Endodermal cell (in vitro differentiated cells): Measurements from ENCODE around the gene ALG1. TPM values are rescaled to one million over a fixed set of nuclear protein-coding genes. Genes with fewer than 3 reads are reported as not detected.

Source experiments
- DNase-seq: peaks from one replicate; pipeline ENCODE4 v3.0.0-alpha.2; 2017
- H3K27ac ChIP-seq: 2 replicates; pipeline ENCODE4 v1.5.1; 2013; ENCODE audit warnings: mild to moderate bottlenecking, low read depth, low read length, moderate library complexity
- H3K27me3 ChIP-seq: 2 replicates; pipeline ENCODE4 v1.6.1; 2013; ENCODE audit warnings: mild to moderate bottlenecking, low read length, moderate library complexity; ENCODE audit not compliant: insufficient read depth, control insufficient read depth, poor library complexity, severe bottlenecking
- H3K36me3 ChIP-seq: 2 replicates; pipeline ENCODE4 v1.7.0; 2013; ENCODE audit warnings: mild to moderate bottlenecking, low read length, moderate library complexity; ENCODE audit not compliant: control insufficient read depth, insufficient read depth
- H3K4me1 ChIP-seq: one replicate; pipeline ENCODE4 v1.7.0; 2013; ENCODE audit warnings: low read length; ENCODE audit not compliant: control insufficient read depth, insufficient read depth
- H3K4me3 ChIP-seq: 2 replicates; pipeline ENCODE4 v1.5.1; 2013; ENCODE audit warnings: mild to moderate bottlenecking, low read length, moderate library complexity
- H3K9ac ChIP-seq: 2 replicates; pipeline ENCODE4 v1.6.1; 2013; ENCODE audit warnings: mild to moderate bottlenecking, low read length, moderate library complexity; ENCODE audit not compliant: poor library complexity, severe bottlenecking; ENCODE audit errors: extremely low read depth
- H3K9me3 ChIP-seq: 2 replicates; pipeline ENCODE4 v1.6.1; 2013; ENCODE audit warnings: mild to moderate bottlenecking, low read length, moderate library complexity; ENCODE audit not compliant: control insufficient read depth
- H3K27ac Mint-ChIP-seq: 2 replicates; pipeline ENCODE4 v1.8.0; 2020; ENCODE audit warnings: mixed read lengths
- H3K27me3 Mint-ChIP-seq: 2 replicates; pipeline ENCODE4 v1.8.0; 2021; ENCODE audit warnings: mild to moderate bottlenecking, mixed read lengths; ENCODE audit not compliant: insufficient read depth
- H3K36me3 Mint-ChIP-seq: 2 replicates; pipeline ENCODE4 v1.8.0; 2020; ENCODE audit warnings: low read depth, mixed read lengths
- H3K4me1 Mint-ChIP-seq: 2 replicates; pipeline ENCODE4 v1.8.0; 2020; ENCODE audit warnings: mixed read lengths
- H3K4me3 Mint-ChIP-seq: 2 replicates; pipeline ENCODE4 v1.8.0; 2020; ENCODE audit warnings: mild to moderate bottlenecking, moderate library complexity, mixed read lengths
- H3K9me3 Mint-ChIP-seq: 2 replicates; pipeline ENCODE4 v1.8.0; 2020; ENCODE audit warnings: mild to moderate bottlenecking, mixed read lengths
- WGBS, 2 experiments: methylation state at CpG; one replicate each; pipeline versions ENCODE4 v1.1.5 to v1.1.7; 2013; ENCODE audit warnings: missing lambda C conversion rate in 2 of 2, mixed read lengths in 1 of 2; ENCODE audit not compliant: insufficient coverage in 1 of 2, insufficient read length in 1 of 2; 5-methylcytosine and 5-hydroxymethylcytosine counted together
- total RNA-seq, 2 donors: library from RNA; stranded (reverse); fragmentation: NEBNext Ultra II Directional in 1 of 2; extraction: Animal tissue kit (Norgen Biotek cat#: 25700) in 1 of 2; gene quantifications; 2 replicates in 1 of 2; 3 replicates in 1 of 2; pipeline ENCODE4 v1.2.1, GENCODE V29; 2021
- TF ChIP-seq, protein P1 (sequence below): fragments of 200-600 bp; sonication (generic); conservative IDR thresholded peaks from 2 replicates; pipeline ENCODE4 v1.5.0; 2021; ENCODE audit warnings: antibody characterized with exemption, mild to moderate bottlenecking

The ALG1 gene
- total RNA-seq, 2 donors from 2014 or later, result 25.1 to 32.3 TPM

- no peak overlapping the region for H3K27ac Mint-ChIP-seq
Measured at GRCh38 chr16:5025171-5025632, 46.4 kb upstream of the ALG1 start.

GRCh38 chr16:5026664-5027063 is 45.0 kb upstream of the ALG1 start:
- H3K4me1 Mint-ChIP-seq, result no peaks in the 10 kb centered on the region
- H3K9me3 Mint-ChIP-seq, result no peaks in the 10 kb centered on the region
- Histone ChIP-seq H3K27ac (no peak overlapping the region), H3K9me3 (no peaks in the 10 kb centered on the region), H3K27me3 (peaks cover 4% of the 10 kb centered on the region), H3K4me3 (no peak overlapping the region), H3K9ac (no peak overlapping the region), H3K4me1 (no peaks in the 10 kb centered on the region), H3K36me3 (peaks cover 3% of the 10 kb centered on the region)
- TF ChIP-seq, protein P1, sequence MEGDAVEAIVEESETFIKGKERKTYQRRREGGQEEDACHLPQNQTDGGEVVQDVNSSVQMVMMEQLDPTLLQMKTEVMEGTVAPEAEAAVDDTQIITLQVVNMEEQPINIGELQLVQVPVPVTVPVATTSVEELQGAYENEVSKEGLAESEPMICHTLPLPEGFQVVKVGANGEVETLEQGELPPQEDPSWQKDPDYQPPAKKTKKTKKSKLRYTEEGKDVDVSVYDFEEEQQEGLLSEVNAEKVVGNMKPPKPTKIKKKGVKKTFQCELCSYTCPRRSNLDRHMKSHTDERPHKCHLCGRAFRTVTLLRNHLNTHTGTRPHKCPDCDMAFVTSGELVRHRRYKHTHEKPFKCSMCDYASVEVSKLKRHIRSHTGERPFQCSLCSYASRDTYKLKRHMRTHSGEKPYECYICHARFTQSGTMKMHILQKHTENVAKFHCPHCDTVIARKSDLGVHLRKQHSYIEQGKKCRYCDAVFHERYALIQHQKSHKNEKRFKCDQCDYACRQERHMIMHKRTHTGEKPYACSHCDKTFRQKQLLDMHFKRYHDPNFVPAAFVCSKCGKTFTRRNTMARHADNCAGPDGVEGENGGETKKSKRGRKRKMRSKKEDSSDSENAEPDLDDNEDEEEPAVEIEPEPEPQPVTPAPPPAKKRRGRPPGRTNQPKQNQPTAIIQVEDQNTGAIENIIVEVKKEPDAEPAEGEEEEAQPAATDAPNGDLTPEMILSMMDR, result no peak
- WGBS, 2 experiments, result 88 to 94% methylated on average over 6 to 8 of the region's 8 CpGs
- H3K4me3 Mint-ChIP-seq, result no peak overlapping the region
- H3K36me3 Mint-ChIP-seq, result peaks cover 2% of the 10 kb centered on the region
- no peak for DNase-seq
- no peak overlapping the region for H3K27ac Mint-ChIP-seq
- peaks cover 12% of the 10 kb centered on the region for H3K27me3 Mint-ChIP-seq

More at GRCh38 chr16:5025171-5025632, 46.4 kb upstream of the ALG1 start:
- Histone ChIP-seq H3K4me3 (no peak overlapping the region), H3K27me3 (peaks cover 5% of the 10 kb centered on the region), H3K27ac (no peak overlapping the region), H3K9ac (no peak overlapping the region), H3K9me3 (no peaks in the 10 kb centered on the region), H3K4me1 (no peaks in the 10 kb centered on the region), H3K36me3 (peaks cover 3% of the 10 kb centered on the region)
- DNase-seq, result peak; percentile 93
- Mint-ChIP-seq H3K9me3 (no peaks in the 10 kb centered on the region), H3K4me3 (no peak overlapping the region), H3K4me1 (no peaks in the 10 kb centered on the region), H3K36me3 (peaks cover 2% of the 10 kb centered on the region), H3K27me3 (peaks cover 24% of the 10 kb centered on the region)
- TF ChIP-seq, protein P1, result peak; percentile 84
- WGBS, 2 experiments, result 39 to 50% methylated on average over 12 to 17 of the region's 17 CpGs

GRCh38 chr16:5027086-5027485 is 44.6 kb upstream of the ALG1 start:
- H3K4me1 Mint-ChIP-seq, result no peaks in the 10 kb centered on the region
- peaks cover 10% of the 10 kb centered on the region for H3K27me3 Mint-ChIP-seq
- H3K36me3 Mint-ChIP-seq, result peaks cover 2% of the 10 kb centered on the region
- Histone ChIP-seq H3K9me3 (no peaks in the 10 kb centered on the region), H3K27ac (no peak overlapping the region), H3K9ac (no peak overlapping the region), H3K4me3 (no peak overlapping the region), H3K36me3 (peaks cover 3% of the 10 kb centered on the region), H3K27me3 (no peaks in the 10 kb centered on the region), H3K4me1 (no peaks in the 10 kb centered on the region)
- no peak for DNase-seq
- no peaks in the 10 kb centered on the region for H3K9me3 Mint-ChIP-seq
- 91 to 92% methylated on average over 6 to 7 of the region's 7 CpGs for WGBS, 2 experiments
- no peak overlapping the region for H3K27ac Mint-ChIP-seq
- TF ChIP-seq, protein P1, result no peak
- H3K4me3 Mint-ChIP-seq, result no peak overlapping the region
